SK-MEL-5 (cell line): Measurements from ENCODE around the gene MAP3K3. TPM values are rescaled to one million over a fixed set of nuclear protein-coding genes. Genes with fewer than 3 reads are reported as not detected.

ENCODE experiments used
- DNase-seq: peaks from one replicate; pipeline ENCODE4 v3.0.0-alpha.2; 2016; ENCODE audit warnings: low read depth, low spot score
- in situ Hi-C: cut with HindIII; loops from 2 replicates; pipeline ENCODE4 v1.10.0; 2016; ENCODE audit warnings: low sequenced_read_pairs, high pct_unique_total_duplicates, low pct_unique_long_range_greater_than_20kb
- total RNA-seq: library from RNA; depleted of rRNA; stranded (reverse); fragments of >200 nt; shearing (Covaris generic); gene quantifications from 2 replicates; pipeline ENCODE4 v1.2.3, GENCODE V29; 2014

Gene MAP3K3
- total RNA-seq, 1 experiment from 2014 or later: 13.1 TPM

GRCh38 chr17:63644846-63645245 is 22.6 kb downstream of the MAP3K3 start:
- in situ Hi-C loops: no loop called here
- no peak for DNase-seq

GRCh38 chr17:63645775-63646487 is 23.7 kb downstream of the MAP3K3 start:
- DNase-seq: no peak
- in situ Hi-C loops: no loop called here

DNA sequence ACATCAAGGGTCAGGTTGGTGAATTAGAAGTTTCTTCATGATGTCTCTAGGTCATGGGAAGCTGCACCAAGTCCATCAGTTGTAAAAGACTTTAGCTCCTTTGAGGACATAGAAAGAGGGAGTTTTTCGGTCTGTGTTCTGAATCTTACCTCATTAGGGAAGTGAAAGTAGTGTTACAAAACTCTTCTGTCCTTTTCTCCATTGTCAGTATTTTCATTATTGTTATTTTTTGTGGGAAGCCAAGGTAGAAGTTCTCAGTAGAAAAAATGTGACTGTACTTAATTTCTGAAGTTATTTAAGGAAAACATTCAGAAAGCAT is 24.2 kb downstream of the MAP3K3 start:
- in situ Hi-C loops: no loop called here
- no peak for DNase-seq

DNA sequence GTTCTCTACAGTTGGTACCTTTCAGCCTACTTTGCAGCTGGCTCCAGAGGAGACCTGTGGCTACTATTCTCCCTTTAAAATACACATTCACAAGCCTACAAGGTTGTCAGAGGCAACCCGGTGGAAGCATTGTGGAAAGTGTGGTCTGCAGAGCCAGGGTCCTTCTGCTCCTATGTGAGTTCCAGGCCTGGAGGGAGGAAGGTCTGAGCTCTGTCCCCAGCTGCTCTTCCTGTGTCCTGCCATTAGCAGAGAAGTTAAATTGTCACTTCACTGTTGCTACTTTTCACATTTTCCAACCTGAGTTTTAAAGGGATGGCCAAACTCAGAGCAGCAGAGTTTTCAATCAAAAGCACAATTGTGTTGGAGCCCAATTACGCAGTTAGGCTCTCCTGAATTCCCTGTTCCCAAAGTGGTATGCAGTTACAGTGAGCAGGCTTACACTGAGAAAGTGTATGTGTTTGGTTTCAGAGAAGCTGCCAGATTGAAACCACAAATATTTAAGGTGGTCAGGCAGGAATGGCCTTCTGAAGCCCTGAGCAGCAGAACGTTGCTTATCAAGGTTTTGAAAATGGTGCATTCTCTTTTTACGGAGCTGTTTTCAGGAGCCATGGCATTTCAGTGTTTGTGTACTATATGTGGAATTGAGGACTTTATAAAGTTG is 25.0 kb downstream of the MAP3K3 start:
- in situ Hi-C loops: no loop called here
- no peak for DNase-seq

- no peak for DNase-seq
- in situ Hi-C loops: no loop called here
These were observed 25.7 kb downstream of the MAP3K3 start for GRCh38 chr17:63647936-63648335.

GRCh38 chr17:63649813-63650212 is 27.6 kb downstream of the MAP3K3 start:
- in situ Hi-C loops: no loop called here
- no peak for DNase-seq

DNA sequence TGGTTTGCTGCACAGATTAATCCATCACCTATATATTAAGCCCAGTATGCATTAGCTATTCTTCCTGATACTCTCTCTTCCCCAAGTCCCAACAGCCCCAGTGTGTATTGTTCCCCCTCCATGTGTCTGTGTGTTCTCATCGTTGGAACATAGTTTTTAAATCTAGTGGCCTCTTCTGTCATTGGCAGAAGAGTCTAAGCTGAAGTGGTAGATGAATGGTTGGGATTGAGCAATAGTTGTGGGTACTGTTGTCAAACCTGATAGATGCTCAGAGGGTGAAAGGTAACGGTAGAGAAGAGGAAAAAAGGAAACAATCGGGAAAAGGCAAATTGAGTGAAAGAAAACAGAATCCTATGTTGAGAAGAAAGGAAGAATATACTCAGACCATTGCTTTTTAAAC is 29.9 kb downstream of the MAP3K3 start:
- in situ Hi-C loops: no loop called here
- DNase-seq: no peak

DNA sequence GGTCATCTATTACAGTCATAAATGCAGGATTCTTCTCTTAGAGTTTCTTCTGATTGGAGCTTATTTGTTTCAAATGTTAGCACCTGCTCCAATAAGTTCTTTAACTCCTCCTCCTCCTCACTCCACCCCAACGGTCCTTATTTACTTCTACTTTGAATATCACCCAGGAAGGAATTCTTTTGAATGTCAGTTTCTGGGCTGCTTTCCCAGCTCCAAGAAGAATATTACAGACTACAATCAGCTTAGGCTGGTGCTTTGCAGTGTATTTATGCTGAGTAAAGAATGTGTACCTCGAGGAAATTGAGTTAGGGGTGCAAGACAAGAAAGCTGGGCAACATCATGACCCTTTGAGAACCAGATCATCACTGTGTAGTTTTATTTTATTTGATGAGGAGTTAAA is 30.8 kb downstream of the MAP3K3 start:
- no peak for DNase-seq
- in situ Hi-C loops: no loop called here

DNA sequence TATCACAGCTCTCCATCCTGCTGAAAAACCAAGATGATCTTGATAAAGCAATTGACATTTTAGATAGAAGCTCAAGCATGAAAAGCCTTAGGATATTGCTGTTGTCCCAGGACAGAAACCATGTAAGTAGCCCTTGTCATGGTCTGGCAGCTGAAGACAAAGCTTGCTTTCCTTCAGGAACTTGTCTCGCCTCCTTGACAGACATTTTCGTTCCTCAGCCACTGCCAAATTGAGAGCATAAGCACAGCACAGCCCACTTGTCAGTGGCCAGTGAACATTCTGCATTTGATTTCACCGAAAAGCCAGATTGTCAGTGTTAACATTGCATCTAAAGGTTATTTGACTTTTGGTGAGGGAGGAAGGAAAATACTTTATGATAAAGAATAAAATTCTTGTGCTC is 35.6 kb downstream of the MAP3K3 start:
- no peak for DNase-seq
- in situ Hi-C loops: no loop called here

- in situ Hi-C loops: no loop called here
- no peak for DNase-seq
These were observed 36.1 kb downstream of the MAP3K3 start for GRCh38 chr17:63658366-63658765.

GRCh38 chr17:63659850-63660249 is 37.6 kb downstream of the MAP3K3 start:
- no peak for DNase-seq
- in situ Hi-C loops: no loop called here

- in situ Hi-C loops: no loop called here
- no peak for DNase-seq
These were observed 43.5 kb downstream of the MAP3K3 start for GRCh38 chr17:63665527-63666214.

DNA sequence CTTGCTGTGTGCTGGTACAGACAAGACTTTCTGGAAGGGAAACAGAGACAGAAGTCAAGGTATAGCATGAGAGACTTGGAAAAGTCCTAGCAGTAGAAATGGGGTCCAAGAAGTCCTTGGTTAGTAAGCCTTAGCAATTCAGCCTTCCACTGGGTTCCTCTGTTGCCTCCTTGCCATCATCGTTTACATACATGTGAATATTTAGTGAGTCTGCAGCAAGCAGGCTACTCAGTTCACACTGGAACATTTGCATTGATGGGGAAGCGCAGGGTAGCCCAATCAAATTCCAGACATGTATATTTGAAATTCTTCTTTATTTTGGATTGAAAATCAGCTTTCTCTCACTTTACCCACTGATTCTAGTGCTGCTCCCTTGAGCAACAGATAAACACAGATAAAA is 50.6 kb downstream of the MAP3K3 start:
- in situ Hi-C loops: no loop called here
- no peak for DNase-seq

DNA sequence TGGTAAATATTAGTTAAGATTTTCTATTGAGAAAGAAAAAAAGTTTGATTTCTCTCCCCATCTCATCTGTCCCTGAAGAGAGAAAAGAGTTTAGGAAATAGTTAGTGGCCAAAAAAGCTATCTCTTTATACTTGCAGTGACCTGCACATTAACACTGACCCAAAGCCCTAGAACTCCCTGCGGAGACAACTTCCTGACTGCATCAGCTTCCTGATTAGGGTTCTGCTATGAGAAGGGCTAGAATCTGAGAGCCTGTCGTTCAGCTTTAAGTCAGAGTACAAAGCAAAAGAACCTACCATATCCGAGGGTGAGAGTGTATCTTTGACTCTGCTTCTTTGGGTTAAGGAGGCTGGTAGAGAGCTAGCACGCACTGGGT is 53.0 kb downstream of the MAP3K3 start:
- no peak for DNase-seq
- in situ Hi-C loops: no loop called here

- DNase-seq: peak; percentile 72
- in situ Hi-C loops: no loop called here
These were observed 53.7 kb downstream of the MAP3K3 start for GRCh38 chr17:63675607-63676546.

DNA sequence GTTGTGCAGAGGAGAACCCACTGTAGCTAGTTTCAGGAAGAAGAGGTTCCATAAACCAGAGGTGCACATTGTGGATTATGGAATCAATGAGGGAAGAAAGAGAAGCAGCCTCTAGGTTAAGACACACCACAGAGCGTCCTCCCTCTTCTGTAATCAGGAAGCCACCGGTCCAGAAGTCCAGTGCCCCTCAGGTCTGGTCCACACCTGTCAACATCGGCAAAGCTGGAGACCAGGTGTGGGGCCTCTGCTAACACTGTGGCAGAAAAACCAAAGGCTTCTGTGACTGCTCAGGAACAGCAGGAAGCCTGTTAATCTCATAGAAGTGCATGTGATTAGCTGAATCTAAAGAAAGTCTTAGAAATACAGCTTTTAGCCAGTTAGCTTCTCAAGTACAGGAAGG is 54.4 kb downstream of the MAP3K3 start:
- in situ Hi-C loops: no loop called here
- DNase-seq: no peak

DNA sequence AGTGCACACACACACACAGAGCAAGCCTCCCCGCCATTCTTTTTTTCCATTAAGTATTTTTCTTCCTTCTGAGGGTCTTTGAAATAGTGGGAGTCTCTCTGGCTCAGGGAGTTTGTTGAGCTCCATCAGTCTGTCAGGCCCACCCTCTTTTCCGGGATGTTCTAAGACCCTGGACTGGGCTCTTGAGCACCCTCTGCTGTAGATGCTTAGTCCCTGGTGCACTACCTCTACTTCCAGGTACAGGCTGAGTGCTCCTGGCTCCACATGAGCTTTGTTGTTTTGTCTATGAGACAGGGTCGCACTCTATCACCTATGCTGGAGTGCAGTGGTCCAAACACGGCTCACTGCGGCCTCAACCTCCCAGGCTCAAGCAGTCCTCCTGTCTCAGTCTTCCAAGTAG is 57.0 kb downstream of the MAP3K3 start:
- in situ Hi-C loops: no loop called here
- peak; percentile 29 for DNase-seq

- in situ Hi-C loops: no loop called here
- DNase-seq: no peak
These were observed 58.5 kb downstream of the MAP3K3 start for GRCh38 chr17:63680700-63681099.
